GM19455 (cell line): ENCODE measurements around the gene LARP4B.

Experiments
- ATAC-seq: cut with Tn5 transposase; IDR thresholded peaks from one replicate; pipeline ENCODE4 v1.9.1; 2021; ENCODE audit not compliant: unreplicated experiment

The LARP4B gene

DNA sequence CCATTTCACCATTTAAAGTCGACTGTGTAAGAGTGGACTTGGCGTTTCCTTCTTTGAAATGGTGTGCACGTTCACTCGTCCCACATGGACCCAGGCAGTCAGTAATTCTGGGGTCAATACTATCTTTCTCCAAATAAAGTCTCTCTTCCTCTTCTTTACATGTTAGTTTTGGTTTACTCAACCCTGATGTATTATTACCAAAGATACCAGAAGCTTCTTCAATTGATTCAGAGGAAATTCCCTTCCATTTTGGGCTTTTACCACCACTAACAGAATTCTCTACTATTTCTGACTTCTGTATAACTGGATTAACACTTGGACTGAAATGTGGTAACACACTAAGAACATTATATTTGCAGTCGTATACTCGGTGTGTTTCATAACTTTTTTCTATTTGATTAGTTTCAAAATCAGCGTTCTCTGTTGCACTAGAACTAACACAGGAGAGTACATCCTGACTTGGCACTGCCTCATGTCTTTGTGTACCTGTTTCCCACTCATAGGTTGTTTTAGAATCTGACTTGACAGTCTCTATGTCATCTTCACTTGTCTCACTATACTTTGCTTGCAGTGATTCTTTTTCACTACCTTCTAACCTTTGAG lies 60.8 kb downstream of the LARP4B start:
- no peak for ATAC-seq

GRCh38 chr10:869171-869570 lies 62.3 kb downstream of the LARP4B start:
- ATAC-seq: no peak

DNA sequence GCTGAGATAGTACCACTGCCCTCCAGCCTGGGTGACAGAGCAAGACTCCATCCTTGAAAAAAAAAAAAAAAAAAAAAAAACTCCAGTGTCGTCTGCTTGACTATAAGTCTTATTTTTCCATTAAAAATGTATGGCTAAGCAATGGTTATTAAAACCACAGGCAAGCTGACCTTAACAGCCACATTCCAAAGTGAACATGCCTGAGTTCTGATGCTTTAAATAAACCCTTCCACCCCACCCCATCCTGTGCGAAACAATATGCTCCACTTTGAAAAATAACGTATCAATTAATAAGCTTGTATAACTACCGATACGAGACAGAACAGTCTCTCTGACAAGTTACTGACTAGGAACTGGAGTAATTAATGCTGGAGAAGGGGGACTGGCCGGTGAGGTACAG lies 63.7 kb downstream of the LARP4B start:
- no peak for ATAC-seq

DNA sequence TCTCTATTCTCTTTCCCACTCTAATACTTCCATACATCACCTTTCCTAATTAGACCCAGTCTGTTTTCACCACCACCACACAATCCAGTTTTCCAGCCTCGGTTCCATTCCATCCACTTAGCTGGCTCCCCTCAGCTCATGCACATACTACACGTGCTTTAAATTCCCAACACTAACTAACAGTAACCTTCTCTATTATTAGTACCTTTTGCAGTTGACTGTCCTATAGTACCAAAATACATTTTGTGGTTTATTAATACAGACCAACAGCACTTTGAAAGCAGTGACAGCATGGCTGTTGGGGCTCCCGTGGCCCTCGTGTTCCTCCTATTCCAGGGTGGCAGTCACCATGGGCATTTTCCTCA lies 64.9 kb downstream of the LARP4B start:
- ATAC-seq: no peak

DNA sequence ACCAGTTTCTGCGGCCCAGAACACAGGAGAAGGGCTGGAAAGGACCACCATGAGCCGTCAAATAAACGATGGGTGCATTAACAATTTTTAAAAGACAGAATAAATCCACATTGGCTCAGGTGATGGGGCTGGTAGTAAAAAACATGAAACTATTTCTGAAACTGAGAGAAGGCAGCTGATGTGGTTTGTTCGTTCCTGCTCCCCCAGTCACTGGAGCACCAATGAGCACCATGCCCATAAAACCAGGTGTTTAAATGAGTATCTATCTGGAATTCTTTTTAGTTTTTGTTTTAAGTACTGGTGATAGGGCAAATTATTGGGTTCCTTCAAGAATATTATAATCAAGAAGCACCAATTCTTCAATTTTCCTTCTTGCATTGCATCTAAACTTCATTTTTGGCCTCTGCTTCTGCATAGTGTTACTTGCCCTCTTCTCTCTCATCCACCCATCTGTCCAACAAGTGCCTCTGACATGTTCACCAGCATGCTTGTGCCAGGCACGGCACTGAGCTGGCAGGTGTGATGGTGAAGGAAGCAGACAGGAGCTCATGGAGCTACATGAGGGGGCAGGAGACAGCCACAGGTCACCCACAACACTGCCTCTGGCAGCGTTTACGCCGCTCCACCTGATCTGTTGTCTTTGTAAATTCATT lies 65.5 kb downstream of the LARP4B start:
- no peak for ATAC-seq

DNA sequence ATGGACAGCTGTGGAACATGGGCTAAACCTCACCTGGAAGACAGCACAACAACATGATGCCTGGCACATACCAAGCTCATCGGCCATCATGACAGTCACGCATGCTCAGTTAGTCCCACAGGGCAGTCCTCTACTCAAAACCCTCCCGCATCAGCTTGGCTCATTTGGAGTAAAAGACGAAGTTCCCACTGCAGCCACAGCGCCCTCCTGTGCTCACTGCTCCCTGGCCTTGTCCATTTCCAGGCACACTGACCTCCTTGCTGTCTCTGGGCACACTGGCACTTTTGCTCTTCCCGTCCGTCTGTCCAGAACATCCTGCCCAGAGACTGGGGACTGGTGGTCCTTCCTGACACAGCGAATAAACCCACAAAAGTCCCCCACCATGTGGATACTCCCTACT lies 66.2 kb downstream of the LARP4B start:
- ATAC-seq: no peak

- ATAC-seq: no peak
Observed at GRCh38 chr10:860519-860918, 71.0 kb downstream of the LARP4B start.

- ATAC-seq: no peak
Observed at GRCh38 chr10:856416-857157, 74.9 kb downstream of the LARP4B start.

- no peak for ATAC-seq
Observed at GRCh38 chr10:855671-856070, 75.8 kb downstream of the LARP4B start.

DNA sequence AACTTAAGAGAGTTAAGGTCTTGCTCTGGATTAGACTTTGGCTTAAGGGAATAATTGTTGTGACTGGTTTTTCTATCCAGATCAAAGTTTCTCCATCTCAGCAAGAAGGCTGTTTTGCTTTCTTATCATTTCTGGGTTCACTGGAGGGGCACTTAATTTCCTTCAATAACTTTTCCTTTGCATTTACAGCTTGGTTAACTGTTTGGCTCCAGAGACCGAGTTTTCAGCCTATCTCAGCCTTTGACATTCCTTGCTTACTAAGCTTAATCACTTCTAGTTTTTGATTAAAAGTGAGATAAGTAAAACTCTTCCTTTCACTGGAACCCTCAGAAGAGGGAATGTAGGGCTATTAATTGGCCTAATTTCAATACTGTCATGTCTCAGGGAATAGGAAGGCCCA lies 76.4 kb downstream of the LARP4B start:
- no peak for ATAC-seq

DNA sequence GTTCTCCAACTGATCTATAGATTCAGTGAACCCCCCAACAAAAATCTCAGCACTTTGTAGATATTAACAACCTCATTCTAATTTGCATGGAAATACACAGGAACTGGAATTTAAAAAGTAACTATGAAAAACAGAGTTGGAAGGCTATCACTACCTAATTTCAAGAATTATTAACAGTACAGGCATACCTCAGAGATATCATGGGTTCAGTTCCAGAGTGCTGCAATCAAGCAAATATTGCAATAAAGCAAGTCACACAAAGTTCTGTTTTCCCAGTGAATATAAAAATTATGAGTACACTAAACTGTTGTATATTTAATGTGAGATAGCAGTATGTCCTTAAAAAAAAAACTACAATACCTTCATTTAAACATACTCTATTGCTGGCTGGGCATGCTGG lies 78.5 kb downstream of the LARP4B start:
- no peak for ATAC-seq

DNA sequence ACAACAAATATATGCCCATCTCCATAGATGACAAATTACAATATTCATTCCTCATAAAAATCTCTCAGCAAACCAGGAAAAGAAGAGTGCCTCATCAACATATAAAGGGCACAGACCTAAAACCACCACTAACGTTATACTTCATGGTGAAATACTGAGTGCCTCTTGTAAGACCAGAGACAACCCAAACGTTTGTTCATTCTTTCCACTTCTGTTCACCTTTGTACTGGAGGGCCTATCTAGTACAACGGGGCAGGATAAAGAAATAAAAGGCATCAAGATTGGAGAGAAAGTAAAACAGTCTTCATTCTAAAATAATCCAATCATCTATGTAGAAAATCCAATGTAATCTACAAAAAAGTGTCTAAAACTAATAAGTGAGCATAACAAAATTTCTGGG lies 79.1 kb downstream of the LARP4B start:
- peak; percentile 13 for ATAC-seq

- ATAC-seq: peak; percentile 79
Observed at GRCh38 chr10:851901-852300, 79.6 kb downstream of the LARP4B start.

DNA sequence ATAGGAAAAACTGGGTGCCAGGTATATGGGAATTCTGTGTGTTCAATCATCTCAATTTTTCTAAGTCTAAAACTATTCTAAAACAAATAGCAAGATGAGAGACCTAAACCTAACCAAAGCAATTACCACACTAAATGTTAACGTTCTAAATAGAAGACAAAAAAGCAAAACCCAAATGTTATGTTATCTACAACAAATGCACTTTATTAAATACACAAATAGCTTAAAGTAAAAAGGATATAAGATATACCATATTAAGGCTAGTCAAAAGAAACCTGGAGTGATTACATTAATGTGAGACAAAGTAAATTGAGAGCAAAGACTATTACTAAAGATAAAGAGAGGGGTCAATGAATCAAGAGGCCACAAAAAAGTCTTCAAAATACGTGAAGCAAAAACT lies 81.4 kb downstream of the LARP4B start:
- no peak for ATAC-seq

GRCh38 chr10:847868-848267 lies 83.6 kb downstream of the LARP4B start:
- no peak for ATAC-seq

- no peak for ATAC-seq
Observed at GRCh38 chr10:846126-846685, 85.3 kb downstream of the LARP4B start.

- no peak for ATAC-seq
Observed at GRCh38 chr10:845526-845925, 86.0 kb downstream of the LARP4B start.

DNA sequence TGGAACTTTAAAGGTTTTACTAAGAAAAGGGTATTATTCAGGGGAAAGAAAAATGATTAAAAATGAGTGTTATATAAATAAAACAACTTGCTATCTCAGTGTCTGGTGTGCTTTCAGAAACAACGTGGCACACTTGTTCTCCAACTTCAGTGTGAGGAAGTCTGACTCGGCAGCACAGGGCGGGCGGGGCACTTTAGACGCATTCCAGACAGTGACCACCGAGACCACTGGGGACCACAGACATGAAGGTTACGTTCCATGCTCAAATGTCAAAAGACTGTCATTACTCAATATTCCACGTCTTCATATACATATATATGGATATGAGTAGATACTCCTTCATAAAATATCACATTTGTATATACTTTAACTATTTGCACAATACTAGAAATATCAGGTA lies 87.0 kb downstream of the LARP4B start:
- no peak for ATAC-seq

DNA sequence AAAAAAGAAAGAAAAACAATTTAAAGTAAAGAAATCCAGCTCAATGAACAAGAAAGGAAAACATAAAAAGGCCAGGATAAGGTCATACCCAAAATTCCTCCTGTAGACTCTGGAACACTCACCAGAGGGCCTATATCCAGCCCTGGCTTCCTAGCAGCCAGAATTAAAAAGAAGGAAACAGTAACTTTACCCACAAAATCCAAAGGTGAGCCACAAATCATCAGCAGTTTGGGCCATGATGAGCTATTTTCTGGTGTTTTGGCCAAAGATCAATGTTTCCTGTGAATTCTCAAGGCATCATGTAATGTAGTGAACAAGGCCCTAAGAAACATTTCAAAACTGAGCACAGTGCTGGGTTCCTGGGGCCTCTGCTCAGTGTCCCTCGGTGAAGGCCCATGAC lies 87.8 kb downstream of the LARP4B start:
- no peak for ATAC-seq

DNA sequence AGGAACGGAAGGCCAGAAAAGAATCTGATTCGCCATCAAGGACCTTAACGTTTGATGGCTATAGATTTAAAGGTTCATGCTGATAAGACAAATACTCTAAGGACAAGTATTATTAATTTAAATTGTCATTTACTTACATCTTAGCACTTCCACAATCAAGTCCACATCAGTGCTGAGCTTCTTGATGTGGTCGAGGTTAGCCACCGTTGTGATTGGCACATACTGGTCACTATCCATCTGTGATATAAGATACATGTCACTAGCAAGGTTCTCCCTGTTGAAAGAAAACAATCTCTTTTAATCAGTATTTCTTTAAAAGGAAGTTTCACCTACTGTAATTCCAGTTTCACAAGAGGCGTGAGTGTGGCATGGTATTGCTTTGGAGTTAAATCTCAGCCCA lies 88.7 kb downstream of the LARP4B start:
- ATAC-seq: no peak

- no peak for ATAC-seq
Observed at GRCh38 chr10:841535-841934, 90.0 kb downstream of the LARP4B start.

- ATAC-seq: no peak
Observed at GRCh38 chr10:839550-840205, 91.8 kb downstream of the LARP4B start.
